GM23338 (cell line): ENCODE data around the gene ANKRD45. TPM values are rescaled to one million over a fixed set of nuclear protein-coding genes. Genes with fewer than 3 reads are reported as not detected.

Experiments
- ATAC-seq: fragments of 200-7000 bp; cut with Tn5 transposase; 3 replicates; pipeline ENCODE4 v1.9.1; 2020
- DNase-seq: peaks from one replicate; pipeline ENCODE4 v3.0.0-alpha.2; 2015; ENCODE audit warnings: low spot score
- H2AFZ ChIP-seq: fragments of 200-600 bp; sonication (generic); 2 replicates; pipeline ENCODE4 v1.8.0; 2016; ENCODE audit warnings: antibody characterized with exemption, mild to moderate bottlenecking, moderate library complexity
- H3F3A ChIP-seq: fragments of 200-600 bp; sonication (generic); replicated peaks from 2 replicates; pipeline ENCODE4 v1.8.0; 2017; ENCODE audit warnings: antibody characterized with exemption, mixed run types, low read depth
- H3K27ac ChIP-seq: fragments of 200-600 bp; sonication (generic); 2 replicates; pipeline ENCODE4 v1.6.1; 2016; ENCODE audit warnings: low read depth
- H3K27me3 ChIP-seq: fragments of 200-600 bp; sonication (generic); 2 replicates; pipeline ENCODE4 v1.8.0; 2016; ENCODE audit warnings: mild to moderate bottlenecking, mixed run types, moderate library complexity; ENCODE audit not compliant: insufficient read depth
- H3K36me3 ChIP-seq: fragments of 200-600 bp; sonication (generic); 2 replicates; pipeline ENCODE4 v1.8.0; 2016; ENCODE audit warnings: mild to moderate bottlenecking; ENCODE audit not compliant: insufficient read depth
- H3K4me1 ChIP-seq: fragments of 200-600 bp; sonication (generic); 2 replicates; pipeline ENCODE4 v1.8.0; 2016; ENCODE audit warnings: mild to moderate bottlenecking, moderate library complexity; ENCODE audit not compliant: insufficient read depth
- H3K4me2 ChIP-seq: fragments of 200-600 bp; sonication (generic); 2 replicates; pipeline ENCODE4 v1.7.1; 2017; ENCODE audit warnings: mixed run types
- H3K4me3 ChIP-seq: fragments of 200-600 bp; sonication (generic); 2 replicates; pipeline ENCODE4 v1.6.1; 2016; ENCODE audit warnings: mixed run types
- H3K79me2 ChIP-seq: fragments of 200-600 bp; sonication (generic); replicated peaks from 2 replicates; pipeline ENCODE4 v1.8.0; 2017; ENCODE audit warnings: mild to moderate bottlenecking; ENCODE audit not compliant: insufficient read depth
- H3K9me2 ChIP-seq: fragments of 200-600 bp; sonication (generic); 2 replicates; pipeline ENCODE4 v1.8.0; 2017; ENCODE audit not compliant: insufficient read depth
- H4K20me1 ChIP-seq: fragments of 200-600 bp; sonication (generic); replicated peaks from 2 replicates; pipeline ENCODE4 v1.8.0; 2017; ENCODE audit warnings: mild to moderate bottlenecking; ENCODE audit not compliant: insufficient read depth
- H3K27ac Mint-ChIP-seq: 2 replicates; pipeline ENCODE4 v1.8.0; 2020; ENCODE audit warnings: inconsistent platforms, mild to moderate bottlenecking, moderate library complexity, mixed read lengths
- H3K27me3 Mint-ChIP-seq: 3 replicates; pipeline ENCODE4 v1.8.0; 2022; ENCODE audit warnings: low read depth, mild to moderate bottlenecking, moderate library complexity, mixed read lengths, inconsistent platforms; ENCODE audit not compliant: insufficient read depth, poor library complexity
- H3K36me3 Mint-ChIP-seq: 3 replicates; pipeline ENCODE4 v1.8.0; 2021; ENCODE audit warnings: low read depth, mild to moderate bottlenecking, inconsistent platforms, moderate library complexity, mixed read lengths
- H3K4me1 Mint-ChIP-seq: 3 replicates; pipeline ENCODE4 v1.8.0; 2020; ENCODE audit warnings: mild to moderate bottlenecking, inconsistent platforms, mixed read lengths
- H3K4me3 Mint-ChIP-seq: 3 replicates; pipeline ENCODE4 v1.8.0; 2021; ENCODE audit warnings: moderate library complexity, mild to moderate bottlenecking, inconsistent platforms, mixed read lengths
- H3K9me3 Mint-ChIP-seq: 3 replicates; pipeline ENCODE4 v1.8.0; 2020; ENCODE audit warnings: moderate library complexity, mild to moderate bottlenecking, inconsistent platforms, mixed read lengths
- EZH2phosphoT487 ChIP-seq: fragments of 200-600 bp; sonication (generic); IDR thresholded peaks from one replicate; pipeline ENCODE4 v1.8.1; 2018; ENCODE audit warnings: antibody characterized with exemption; ENCODE audit not compliant: unreplicated experiment
- NANOG ChIP-seq: IDR thresholded peaks from 2 replicates; pipeline ENCODE4 v1.6.1; 2016; ENCODE audit warnings: antibody characterized with exemption, borderline replicate concordance
- POLR2AphosphoS5 ChIP-seq: IDR thresholded peaks from 2 replicates; pipeline ENCODE4 v1.6.1; 2016; ENCODE audit warnings: antibody characterized with exemption, low read depth
- ZNF462 ChIP-seq: fragments of 250-450 bp; sonication (Bioruptor Pico); IDR thresholded peaks from 2 replicates; pipeline ENCODE4 v1.5.0; 2020; ENCODE audit warnings: mild to moderate bottlenecking, moderate library complexity
- polyA plus RNA-seq: library from polyadenylated mRNA; unstranded; fragments of >200 nt; fragmentation: Nextera tagmentation; extraction: Ambion mirVana; gene quantifications from 2 replicates; pipeline ENCODE4 v1.2.1, GENCODE V29; 2016
- total RNA-seq: library from RNA; depleted of rRNA; stranded (reverse); fragments of >200 nt; shearing (Covaris generic); gene quantifications from 2 replicates; pipeline ENCODE4 v1.2.3, GENCODE V29; 2014

The ANKRD45 gene
- total and polyA plus RNA-seq, 2 experiments from 2014 or later = 1.5 to 2.3 TPM

- no peak overlapping the region for H3K27ac Mint-ChIP-seq
- H3K4me1 Mint-ChIP-seq = peaks cover 3% of the 10 kb centered on the region; the same call in 2 of the 3 replicates
- peaks cover 23% of the 10 kb centered on the region for H3K36me3 ChIP-seq
- no peak overlapping the region for H3K27ac ChIP-seq
- no peaks in the 10 kb centered on the region for H4K20me1 ChIP-seq
- DNase-seq (no peak), ATAC-seq (no peak)
- no peaks in the 10 kb centered on the region for H3K27me3 ChIP-seq
- no peak overlapping the region for H3K4me3 ChIP-seq
- H3K9me2 ChIP-seq = peaks cover 3% of the 10 kb centered on the region; the same call in 1 of the 2 replicates
- TF ChIP-seq POLR2AphosphoS5 (no peak), ZNF462 (CRISPR knock-in tag) (no peak)
- H3K79me2 ChIP-seq = no peaks in the 10 kb centered on the region
- H3K4me1 ChIP-seq = no peaks in the 10 kb centered on the region
- H3K27me3 Mint-ChIP-seq = peaks cover 6% of the 10 kb centered on the region
- no peak overlapping the region for H3K4me2 ChIP-seq
- no peak overlapping the region for H3K4me3 Mint-ChIP-seq
- peaks cover 31% of the 10 kb centered on the region for H3K9me3 Mint-ChIP-seq
- H2AFZ ChIP-seq = no peak overlapping the region
- no peaks in the 10 kb centered on the region for H3F3A ChIP-seq
- H3K36me3 Mint-ChIP-seq = peaks cover 34% of the 10 kb centered on the region
These were observed 30.5 kb downstream of the ANKRD45 start for GRCh38 chr1:173639102-173639501.

- H3K9me2 ChIP-seq = peaks cover 3% of the 10 kb centered on the region; the same call in 1 of the 2 replicates
- no peaks in the 10 kb centered on the region for H4K20me1 ChIP-seq
- Mint-ChIP-seq H3K9me3 (peaks cover 28% of the 10 kb centered on the region), H3K27me3 (peaks cover 6% of the 10 kb centered on the region), H3K27ac (0 out of 2 replicates have a peak overlapping the region, but pooled peaks have one; percentile 89), H3K4me1 (peaks cover 3% of the 10 kb centered on the region; the same call in 2 of the 3 replicates), H3K36me3 (peaks cover 32% of the 10 kb centered on the region), H3K4me3 (no peak overlapping the region)
- no peaks in the 10 kb centered on the region for H3K4me1 ChIP-seq
- H3K36me3 ChIP-seq = peaks cover 23% of the 10 kb centered on the region
- no peak overlapping the region for H3K4me2 ChIP-seq
- ATAC-seq (no peak), DNase-seq (no peak)
- H3K27me3 ChIP-seq = no peaks in the 10 kb centered on the region
- no peak overlapping the region for H2AFZ ChIP-seq
- no peak overlapping the region for H3K4me3 ChIP-seq
- no peaks in the 10 kb centered on the region for H3F3A ChIP-seq
- no peaks in the 10 kb centered on the region for H3K79me2 ChIP-seq
- H3K27ac ChIP-seq = peak overlapping the region; percentile 35; the same call in 1 of the 2 replicates
- no peak for TF ChIP-seq NANOG
- no peak for TF ChIP-seq EZH2phosphoT487
- TF ChIP-seq ZNF462 (CRISPR knock-in tag) = no peak
These were observed 31.3 kb downstream of the ANKRD45 start for GRCh38 chr1:173638043-173639021.
